Prostate gland (tissue), 2 donors: ENCODE data around the gene TNFRSF1B. TPM values are rescaled to one million over a fixed set of nuclear protein-coding genes. Genes with fewer than 3 reads are reported as not detected.
A peak's percentile ranks its signal among the peaks of the same experiment; 100 is the strongest.

ENCODE experiments used
- DNase-seq: peaks from one replicate; pipeline ENCODE4 v3.0.0-alpha.2; 2019; ENCODE audit warnings: low spot score
- H3K27ac ChIP-seq, 2 donors: fragments of 200-600 bp; sonication (generic); 2 replicates each; pipeline ENCODE4 v1.5.1; 2017 to 2019
- H3K27me3 ChIP-seq: fragments of 200-600 bp; sonication (generic); replicated peaks from 2 replicates; pipeline ENCODE4 v1.5.1; 2019; ENCODE audit not compliant: insufficient read depth
- H3K36me3 ChIP-seq, 2 donors: fragments of 200-600 bp; sonication (generic); 1 replicate in 1 of 2; 2 replicates in 1 of 2; pipeline versions ENCODE4 v1.5.1 to v1.8.1; 2017 to 2019
- H3K4me1 ChIP-seq: fragments of 200-600 bp; sonication (generic); replicated peaks from 2 replicates; pipeline ENCODE4 v1.5.1; 2019
- H3K4me3 ChIP-seq, 2 donors: fragments of 200-600 bp; sonication (generic); 2 replicates each; pipeline ENCODE4 v1.5.1; 2017 to 2019
- H3K9me3 ChIP-seq: fragments of 200-600 bp; sonication (generic); 2 replicates; pipeline ENCODE4 v1.5.1; 2017
- POLR2A ChIP-seq: fragments of 450-650 bp; IDR thresholded peaks from one replicate; pipeline ENCODE4 v1.6.1; 2016; ENCODE audit warnings: antibody characterized with exemption, mild to moderate bottlenecking
- POLR2AphosphoS5 ChIP-seq: sonication (generic); formaldehyde crosslinking; IDR thresholded peaks from one replicate; pipeline ENCODE4 v1.6.1; 2017; ENCODE audit warnings: antibody characterized with exemption
- WGBS: methylation state at CpG from one replicate; pipeline ENCODE4 v1.1.5; 2018; 5-methylcytosine and 5-hydroxymethylcytosine counted together
- intact Hi-C: fragments of 100-400 bp; cut with DNase I; formaldehyde crosslinking; loops from one replicate; pipeline ENCODE4 v1.14.2; 2022
- total RNA-seq, 2 donors: library from RNA; depleted of rRNA; stranded (reverse); fragments of >200 nt; gene quantifications; one replicate each; pipeline ENCODE4 v1.1.0, GENCODE V29; 2016
- TF ChIP-seq, protein P1 (sequence below), 4 experiments: fragments of 200-600 bp in 2 of 4; fragments of 450-650 bp in 2 of 4; sonication (generic) in 2 of 4; IDR thresholded peaks; 1 replicate in 3 of 4; 2 replicates in 1 of 4; pipeline ENCODE4 v1.5.1; 2016 to 2019; ENCODE audit warnings: antibody characterized with exemption in 4 of 4, mild to moderate bottlenecking in 2 of 4, moderate library complexity in 2 of 4

Gene TNFRSF1B
- total RNA-seq, 2 donors from 2014 or later: 10.9 to 18.4 TPM

DNA sequence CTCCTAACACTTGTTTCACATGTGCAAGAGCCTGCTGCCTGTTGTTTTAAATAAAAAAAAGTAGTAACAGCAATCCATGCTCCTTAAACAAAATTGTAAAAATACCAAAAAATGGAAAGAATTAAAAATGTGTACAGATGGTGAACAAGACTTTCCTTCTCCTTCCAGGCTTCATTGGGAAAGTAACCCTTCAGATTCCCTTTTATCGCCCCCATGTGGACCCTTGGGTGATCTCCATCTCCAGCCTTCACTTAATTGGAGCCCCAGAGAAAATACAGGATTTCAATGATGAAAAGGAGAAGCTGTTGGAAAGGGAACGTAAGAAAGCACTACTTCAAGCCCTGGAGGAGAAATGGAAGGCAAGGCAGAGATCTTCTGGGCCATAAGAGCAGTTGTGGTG, 77.3 kb downstream of the TNFRSF1B start:
- no peaks in the 10 kb centered on the region for H3K9me3 ChIP-seq
- H3K4me3 ChIP-seq: no peak overlapping the region
- H3K27me3 ChIP-seq: no peaks in the 10 kb centered on the region
- 46% methylated on average over 2 of the region's 2 CpGs for WGBS
- no peaks in the 10 kb centered on the region for H3K4me1 ChIP-seq
- intact Hi-C loops: no loop called here
- no peak for DNase-seq
- no peak for TF ChIP-seq POLR2A
- TF ChIP-seq POLR2AphosphoS5: no peak
- TF ChIP-seq, protein P1, sequence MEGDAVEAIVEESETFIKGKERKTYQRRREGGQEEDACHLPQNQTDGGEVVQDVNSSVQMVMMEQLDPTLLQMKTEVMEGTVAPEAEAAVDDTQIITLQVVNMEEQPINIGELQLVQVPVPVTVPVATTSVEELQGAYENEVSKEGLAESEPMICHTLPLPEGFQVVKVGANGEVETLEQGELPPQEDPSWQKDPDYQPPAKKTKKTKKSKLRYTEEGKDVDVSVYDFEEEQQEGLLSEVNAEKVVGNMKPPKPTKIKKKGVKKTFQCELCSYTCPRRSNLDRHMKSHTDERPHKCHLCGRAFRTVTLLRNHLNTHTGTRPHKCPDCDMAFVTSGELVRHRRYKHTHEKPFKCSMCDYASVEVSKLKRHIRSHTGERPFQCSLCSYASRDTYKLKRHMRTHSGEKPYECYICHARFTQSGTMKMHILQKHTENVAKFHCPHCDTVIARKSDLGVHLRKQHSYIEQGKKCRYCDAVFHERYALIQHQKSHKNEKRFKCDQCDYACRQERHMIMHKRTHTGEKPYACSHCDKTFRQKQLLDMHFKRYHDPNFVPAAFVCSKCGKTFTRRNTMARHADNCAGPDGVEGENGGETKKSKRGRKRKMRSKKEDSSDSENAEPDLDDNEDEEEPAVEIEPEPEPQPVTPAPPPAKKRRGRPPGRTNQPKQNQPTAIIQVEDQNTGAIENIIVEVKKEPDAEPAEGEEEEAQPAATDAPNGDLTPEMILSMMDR (IDR thresholded peaks at IDR 0.05): no peak
- peak overlapping the region; percentile 59 to 65 for H3K27ac ChIP-seq
- H3K36me3 ChIP-seq: peaks cover 0 to 1% of the 10 kb centered on the region in 2 donors

DNA sequence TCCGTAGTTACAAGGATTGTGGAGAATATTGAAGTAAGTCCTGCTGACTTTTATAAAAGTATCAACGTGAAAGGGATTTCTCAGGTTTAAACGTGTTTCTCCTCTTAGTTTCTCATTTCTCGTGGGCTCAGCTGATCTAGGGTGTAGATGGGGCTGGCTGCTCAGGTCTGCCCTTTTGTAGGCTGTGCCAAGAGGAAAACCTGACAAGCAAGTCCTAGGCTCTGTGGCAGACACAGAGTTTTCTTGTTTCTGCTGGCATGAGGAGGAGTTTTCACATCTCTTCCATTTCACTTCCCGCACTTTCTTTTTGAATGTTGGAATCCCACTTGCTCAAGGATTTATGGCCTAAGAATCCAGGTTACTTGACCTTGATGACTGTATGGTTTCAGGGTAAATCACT, 77.8 kb downstream of the TNFRSF1B start:
- H3K36me3 ChIP-seq: peaks cover 0 to 7% of the 10 kb centered on the region in 2 donors
- H3K4me3 ChIP-seq: no peak overlapping the region
- H3K4me1 ChIP-seq: no peaks in the 10 kb centered on the region
- no peaks in the 10 kb centered on the region for H3K27me3 ChIP-seq
- 46% methylated on average over 5 of the region's 5 CpGs for WGBS
- peak overlapping the region; percentile 59 to 65 for H3K27ac ChIP-seq
- no peaks in the 10 kb centered on the region for H3K9me3 ChIP-seq
- DNase-seq: peak; percentile 79
- TF ChIP-seq POLR2A (no peak), POLR2AphosphoS5 (peak; percentile 82)
- intact Hi-C loops: no loop called here

DNA sequence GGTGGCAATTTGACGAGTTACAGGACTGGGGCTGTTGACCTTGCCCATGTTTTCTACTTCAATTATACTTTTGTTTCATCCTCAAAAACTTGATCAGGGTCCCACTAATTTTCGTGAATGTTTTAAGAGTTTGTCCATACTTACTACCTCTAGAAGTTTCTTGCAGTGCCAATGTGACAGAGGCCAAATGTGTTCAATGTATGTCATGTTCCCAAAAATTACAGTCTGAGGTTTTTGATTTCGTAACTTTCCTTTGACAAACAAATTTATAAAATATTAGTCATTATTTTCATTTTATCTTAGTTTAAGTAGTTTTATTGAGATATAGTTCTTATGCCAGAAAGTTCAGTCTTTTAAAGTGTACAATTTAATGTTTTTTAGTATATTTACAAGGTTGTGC, 78.3 kb downstream of the TNFRSF1B start:
- peaks cover 0 to 12% of the 10 kb centered on the region in 2 donors for H3K36me3 ChIP-seq
- intact Hi-C loops: no loop called here
- WGBS: 82% methylated on average over 3 of the region's 3 CpGs
- TF ChIP-seq, protein P1 (IDR thresholded peaks at IDR 0.05): no peak
- TF ChIP-seq POLR2AphosphoS5 (no peak), POLR2A (no peak)
- no peaks in the 10 kb centered on the region for H3K9me3 ChIP-seq
- peak overlapping the region; percentile 59 to 65 for H3K27ac ChIP-seq
- H3K4me3 ChIP-seq: no peak overlapping the region
- no peak for DNase-seq
- H3K4me1 ChIP-seq: no peaks in the 10 kb centered on the region
- H3K27me3 ChIP-seq: no peaks in the 10 kb centered on the region

DNA sequence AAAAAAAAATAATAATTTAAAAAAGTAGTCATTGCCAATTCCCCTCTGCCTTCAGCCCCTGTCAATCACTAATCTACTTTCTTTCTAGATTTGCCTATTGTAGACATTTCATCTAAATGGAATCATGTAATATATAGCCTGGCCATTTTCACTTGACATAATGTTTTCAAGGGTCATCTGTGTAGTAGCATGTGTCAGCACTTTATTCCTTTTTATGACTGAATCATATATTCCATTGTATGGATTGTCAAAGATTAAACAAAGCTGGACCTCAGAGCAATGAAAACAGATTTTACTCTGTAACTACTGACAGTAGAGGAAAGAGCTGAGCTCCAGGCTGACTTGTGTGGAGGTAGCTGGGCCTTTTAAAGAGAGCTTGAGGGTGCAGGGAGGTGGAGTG, 78.9 kb downstream of the TNFRSF1B start:
- H3K36me3 ChIP-seq: peaks cover 0 to 15% of the 10 kb centered on the region in 2 donors
- H3K27me3 ChIP-seq: no peaks in the 10 kb centered on the region
- no peak overlapping the region for H3K4me3 ChIP-seq
- TF ChIP-seq, protein P1 (IDR thresholded peaks at IDR 0.05): no peak
- TF ChIP-seq POLR2A: no peak
- TF ChIP-seq POLR2AphosphoS5: no peak
- H3K27ac ChIP-seq: peak overlapping the region in 1 of 2 donors; percentile 65
- intact Hi-C loops: no loop called here
- H3K9me3 ChIP-seq: no peaks in the 10 kb centered on the region
- no peak for DNase-seq
- H3K4me1 ChIP-seq: no peaks in the 10 kb centered on the region

DNA sequence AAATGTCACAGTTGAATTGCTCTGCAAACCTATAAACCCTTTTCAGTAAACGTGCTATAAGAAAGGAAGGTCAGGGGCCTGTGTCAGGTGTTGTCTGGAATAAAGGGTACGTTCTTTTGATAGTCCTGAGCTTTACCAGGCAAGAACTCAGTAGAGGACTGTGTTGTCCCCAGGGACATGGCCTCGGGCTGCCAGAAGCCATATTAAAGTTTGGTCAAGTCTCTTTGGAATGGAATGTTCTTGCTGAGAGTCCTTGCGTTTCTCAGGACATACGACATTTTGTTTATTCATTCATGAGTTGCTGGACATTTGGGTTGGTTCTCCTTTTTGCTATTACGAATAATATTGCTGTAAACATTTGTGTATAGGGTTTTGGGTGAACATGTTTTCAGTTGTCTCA, 79.8 kb downstream of the TNFRSF1B start:
- H3K4me1 ChIP-seq: no peaks in the 10 kb centered on the region
- no peak overlapping the region for H3K27ac ChIP-seq
- WGBS: 65% methylated on average over 6 of the region's 6 CpGs
- no peak for DNase-seq
- no peak overlapping the region for H3K4me3 ChIP-seq
- TF ChIP-seq, protein P1 (IDR thresholded peaks at IDR 0.05): no peak
- TF ChIP-seq POLR2AphosphoS5: peak; percentile 28
- intact Hi-C loops: no loop called here
- no peaks in the 10 kb centered on the region for H3K27me3 ChIP-seq
- H3K36me3 ChIP-seq: peaks cover 0 to 15% of the 10 kb centered on the region in 2 donors
- no peaks in the 10 kb centered on the region for H3K9me3 ChIP-seq
